OCI-M2 (cell line): ENCODE results near the gene SQOR.

Experiments used
- DNase-seq: peaks from one replicate; lab custom pipeline; 2025; ENCODE audit not compliant: unreplicated experiment; lab: John Stamatoyannopoulos, UW

SQOR gene

GRCh38 chr15:45657764-45658545 lies 23.1 kb downstream of the SQOR start:
- DNase-seq, result no peak

GRCh38 chr15:45660231-45660979 lies 25.6 kb downstream of the SQOR start:
- DNase-seq, result no peak

- DNase-seq, result no peak
Measured at GRCh38 chr15:45662375-45662774, 27.5 kb downstream of the SQOR start.

- no peak for DNase-seq
Measured at GRCh38 chr15:45664451-45664850, 29.6 kb downstream of the SQOR start.

- DNase-seq, result no peak
Measured at GRCh38 chr15:45665261-45665660, 30.4 kb downstream of the SQOR start.

GRCh38 chr15:45666119-45666875 lies 31.5 kb downstream of the SQOR start:
- DNase-seq, result no peak

GRCh38 chr15:45667002-45667401 lies 32.2 kb downstream of the SQOR start:
- DNase-seq, result no peak

GRCh38 chr15:45668386-45668785 lies 33.6 kb downstream of the SQOR start:
- DNase-seq, result no peak

GRCh38 chr15:45669422-45669821 lies 34.6 kb downstream of the SQOR start:
- no peak for DNase-seq

- DNase-seq, result no peak
Measured at GRCh38 chr15:45670091-45670490, 35.3 kb downstream of the SQOR start.

GRCh38 chr15:45670511-45670910 lies 35.7 kb downstream of the SQOR start:
- no peak for DNase-seq

- no peak for DNase-seq
Measured at GRCh38 chr15:45674677-45675076, 39.8 kb downstream of the SQOR start.

- DNase-seq, result no peak
Measured at GRCh38 chr15:45677797-45678196, 43.0 kb downstream of the SQOR start.

- no peak for DNase-seq
Measured at GRCh38 chr15:45678459-45679178, 43.8 kb downstream of the SQOR start.

- DNase-seq, result no peak
Measured at GRCh38 chr15:45684533-45684932, 49.7 kb downstream of the SQOR start.

- no peak for DNase-seq
Measured at GRCh38 chr15:45689616-45690015, 54.8 kb downstream of the SQOR start.

GRCh38 chr15:45690581-45691260 lies 55.9 kb downstream of the SQOR start:
- no peak for DNase-seq

GRCh38 chr15:45701108-45701507 lies 66.3 kb downstream of the SQOR start:
- no peak for DNase-seq

- DNase-seq, result no peak
Measured at GRCh38 chr15:45702041-45702440, 67.2 kb downstream of the SQOR start.

- no peak for DNase-seq
Measured at GRCh38 chr15:45703670-45704328, 69.0 kb downstream of the SQOR start.
